Trophoblast cell (in vitro differentiated cells and primary cell): Measurements from ENCODE around the gene ENTPD8.

Experiments used
- DNase-seq, 2 donors: peaks; one replicate each; pipeline ENCODE4 v3.0.0-alpha.2; 2016
- H2AFZ ChIP-seq: 2 replicates; pipeline ENCODE4 v1.6.1; 2013; ENCODE audit warnings: low read length, moderate library complexity, mild to moderate bottlenecking; ENCODE audit not compliant: insufficient read depth, poor library complexity
- H2AK5ac ChIP-seq: 2 replicates; pipeline ENCODE4 v1.6.1; 2013; ENCODE audit warnings: mild to moderate bottlenecking, low read length
- H2BK120ac ChIP-seq: 2 replicates; pipeline ENCODE4 v1.6.1; 2013; ENCODE audit warnings: low read length, mild to moderate bottlenecking, moderate library complexity; ENCODE audit not compliant: insufficient read depth, poor library complexity
- H2BK12ac ChIP-seq: 2 replicates; pipeline ENCODE4 v1.6.1; 2013; ENCODE audit warnings: mild to moderate bottlenecking, low read length, moderate library complexity
- H2BK5ac ChIP-seq: 2 replicates; pipeline ENCODE4 v1.6.1; 2013; ENCODE audit warnings: low read length, low read depth, moderate library complexity, mild to moderate bottlenecking; ENCODE audit not compliant: poor library complexity
- H3K14ac ChIP-seq: 2 replicates; pipeline ENCODE4 v1.6.1; 2013; ENCODE audit warnings: mild to moderate bottlenecking, low read length
- H3K18ac ChIP-seq: 2 replicates; pipeline ENCODE4 v1.6.1; 2013; ENCODE audit warnings: mild to moderate bottlenecking, low read length
- H3K23ac ChIP-seq: 2 replicates; pipeline ENCODE4 v1.6.1; 2013; ENCODE audit warnings: low read length
- H3K27ac ChIP-seq: 2 replicates; pipeline ENCODE4 v1.5.1; 2013; ENCODE audit warnings: low read depth, mild to moderate bottlenecking, inconsistent platforms, low read length, moderate library complexity
- H3K27me3 ChIP-seq: 2 replicates; pipeline ENCODE4 v1.6.1; 2013; ENCODE audit warnings: inconsistent platforms, mild to moderate bottlenecking, low read length, moderate library complexity; ENCODE audit not compliant: insufficient read depth
- H3K36me3 ChIP-seq, 2 experiments: 1 replicate in 1 of 2; 2 replicates in 1 of 2; pipeline ENCODE4 v1.6.1; 2013; ENCODE audit warnings: low read length in 2 of 2, mild to moderate bottlenecking in 2 of 2, moderate library complexity in 1 of 2; ENCODE audit not compliant: insufficient read depth in 2 of 2, control insufficient read depth in 1 of 2
- H3K4ac ChIP-seq: 2 replicates; pipeline ENCODE4 v1.6.1; 2013; ENCODE audit warnings: low read depth, mild to moderate bottlenecking, low read length, moderate library complexity
- H3K4me1 ChIP-seq, 2 experiments: 1 replicate in 1 of 2; 2 replicates in 1 of 2; pipeline ENCODE4 v1.6.1; 2013; ENCODE audit warnings: low read length in 2 of 2, mild to moderate bottlenecking in 2 of 2, moderate library complexity in 1 of 2; ENCODE audit not compliant: insufficient read depth in 2 of 2, control insufficient read depth in 1 of 2
- H3K4me2 ChIP-seq: 2 replicates; pipeline ENCODE4 v1.6.1; 2013; ENCODE audit warnings: inconsistent platforms, mild to moderate bottlenecking, low read length, moderate library complexity
- H3K4me3 ChIP-seq: 2 replicates; pipeline ENCODE4 v1.5.1; 2013; ENCODE audit warnings: mild to moderate bottlenecking, low read depth, low read length, inconsistent platforms
- H3K79me1 ChIP-seq: one replicate; pipeline ENCODE4 v1.6.1; 2013; ENCODE audit warnings: low read length
- H3K79me2 ChIP-seq: 2 replicates; pipeline ENCODE4 v1.6.1; 2013; ENCODE audit warnings: low read length, mild to moderate bottlenecking; ENCODE audit not compliant: control insufficient read depth, insufficient read depth, poor library complexity
- H3K9ac ChIP-seq: 2 replicates; pipeline ENCODE4 v1.6.1; 2013; ENCODE audit warnings: mild to moderate bottlenecking, low read length
- H3K9me3 ChIP-seq: 2 replicates; pipeline ENCODE4 v1.6.1; 2013; ENCODE audit warnings: low read depth, mild to moderate bottlenecking, control low read depth, inconsistent platforms, low read length; ENCODE audit not compliant: insufficient read depth
- H4K12ac ChIP-seq: 2 replicates; pipeline ENCODE4 v1.6.1; 2013; ENCODE audit warnings: low read depth, mild to moderate bottlenecking, low read length, moderate library complexity
- H4K8ac ChIP-seq: 2 replicates; pipeline ENCODE4 v1.6.1; 2013; ENCODE audit warnings: low read depth, mild to moderate bottlenecking, low read length, moderate library complexity
- H4K91ac ChIP-seq: one replicate; pipeline ENCODE4 v1.6.1; 2013; ENCODE audit warnings: low read depth, mild to moderate bottlenecking, low read length, moderate library complexity
- WGBS: extraction: QIAGEN DNeasy Blood & Tissue Kit; methylation state at CpG from one replicate; pipeline ENCODE4 v1.1.7; 2013; ENCODE audit warnings: missing lambda C conversion rate; ENCODE audit not compliant: insufficient read length, insufficient coverage; ENCODE audit errors: extremely low coverage; 5-methylcytosine and 5-hydroxymethylcytosine counted together

Gene ENTPD8

GRCh38 chr9:137476856-137477255 lies 35.7 kb upstream of the ENTPD8 start:
- Histone ChIP-seq H2AK5ac (no peak overlapping the region), H3K4ac (no peak overlapping the region), H2BK12ac (no peak overlapping the region), H4K8ac (no peak overlapping the region), H3K27me3 (peaks cover 2% of the 10 kb centered on the region), H3K27ac (no peak overlapping the region), H2BK120ac (no peak overlapping the region), H4K12ac (no peak overlapping the region), H2BK5ac (no peak overlapping the region), H3K14ac (no peak overlapping the region), H3K18ac (no peak overlapping the region), H3K4me3 (no peak overlapping the region), H3K36me3 (no peaks in the 10 kb centered on the region), H3K4me1 (peaks cover 11 to 12% of the 10 kb centered on the region in 2 experiments), H3K79me1 (no peaks in the 10 kb centered on the region), H4K91ac (no peak overlapping the region), H3K4me2 (no peak overlapping the region), H3K79me2 (no peaks in the 10 kb centered on the region), H2AFZ (no peak overlapping the region), H3K23ac (no peak overlapping the region), H3K9ac (no peak overlapping the region), H3K9me3 (peaks cover 9% of the 10 kb centered on the region)
- WGBS = no CpG with 5 or more reads among the region's 11 CpGs
- no peak for DNase-seq

DNA sequence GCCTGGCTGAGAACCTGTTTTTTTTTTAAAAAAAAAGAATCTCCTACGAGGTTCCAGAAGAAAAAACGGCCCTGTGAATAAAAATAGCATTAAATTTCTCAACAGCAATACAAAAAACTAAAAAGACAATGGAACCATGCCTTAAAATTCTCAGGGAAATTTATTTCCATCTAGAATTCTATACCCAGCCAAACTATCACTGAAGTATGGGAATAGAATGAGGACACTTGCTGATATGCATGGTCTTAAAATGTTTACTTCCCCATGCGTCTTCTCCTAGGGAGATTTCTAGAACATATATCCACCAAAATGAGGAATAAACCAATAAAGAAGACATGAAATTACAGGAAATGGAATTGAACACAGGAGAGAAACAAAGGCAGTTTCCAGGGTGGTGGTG lies 34.5 kb upstream of the ENTPD8 start:
- no peak overlapping the region for H3K18ac ChIP-seq
- H4K91ac ChIP-seq = no peak overlapping the region
- peaks cover 10 to 12% of the 10 kb centered on the region in 2 experiments for H3K4me1 ChIP-seq
- H3K4me3 ChIP-seq = no peak overlapping the region
- no peak overlapping the region for H2BK120ac ChIP-seq
- H3K36me3 ChIP-seq = no peaks in the 10 kb centered on the region
- no peaks in the 10 kb centered on the region for H3K79me2 ChIP-seq
- no peak overlapping the region for H3K23ac ChIP-seq
- no peak overlapping the region for H3K4me2 ChIP-seq
- peaks cover 9% of the 10 kb centered on the region for H3K9me3 ChIP-seq
- H3K27me3 ChIP-seq = peaks cover 2% of the 10 kb centered on the region
- H3K27ac ChIP-seq = no peak overlapping the region
- no peak overlapping the region for H3K4ac ChIP-seq
- H2BK5ac ChIP-seq = no peak overlapping the region
- H2BK12ac ChIP-seq = no peak overlapping the region
- no peak overlapping the region for H4K12ac ChIP-seq
- no CpG with 5 or more reads among the region's 3 CpGs for WGBS
- H3K9ac ChIP-seq = no peak overlapping the region
- no peak overlapping the region for H4K8ac ChIP-seq
- no peak overlapping the region for H2AK5ac ChIP-seq
- DNase-seq = no peak
- H2AFZ ChIP-seq = no peak overlapping the region
- no peak overlapping the region for H3K14ac ChIP-seq
- no peaks in the 10 kb centered on the region for H3K79me1 ChIP-seq

- Histone ChIP-seq H4K12ac (no peak overlapping the region), H4K8ac (no peak overlapping the region), H3K4ac (no peak overlapping the region), H3K18ac (no peak overlapping the region), H3K4me1 (peaks cover 8% of the 10 kb centered on the region in 2 experiments), H3K36me3 (no peaks in the 10 kb centered on the region), H3K4me2 (no peak overlapping the region), H4K91ac (no peak overlapping the region), H2AFZ (no peak overlapping the region), H3K79me1 (no peaks in the 10 kb centered on the region), H3K27me3 (peaks cover 2% of the 10 kb centered on the region), H3K27ac (no peak overlapping the region), H2BK5ac (no peak overlapping the region), H2BK120ac (no peak overlapping the region), H2BK12ac (no peak overlapping the region), H3K9me3 (peaks cover 9% of the 10 kb centered on the region), H2AK5ac (no peak overlapping the region), H3K9ac (no peak overlapping the region), H3K23ac (no peak overlapping the region), H3K79me2 (no peaks in the 10 kb centered on the region), H3K4me3 (no peak overlapping the region), H3K14ac (no peak overlapping the region)
- no peak for DNase-seq
- WGBS = no CpG with 5 or more reads among the region's 18 CpGs
Measured at GRCh38 chr9:137474271-137474670, 33.1 kb upstream of the ENTPD8 start.

GRCh38 chr9:137470785-137471184 lies 29.6 kb upstream of the ENTPD8 start:
- H3K79me2 ChIP-seq = no peaks in the 10 kb centered on the region
- H2AFZ ChIP-seq = no peak overlapping the region
- no peak overlapping the region for H4K91ac ChIP-seq
- no peak overlapping the region for H2BK12ac ChIP-seq
- no peak overlapping the region for H3K9ac ChIP-seq
- no peak overlapping the region for H4K8ac ChIP-seq
- no peak overlapping the region for H2BK5ac ChIP-seq
- no peaks in the 10 kb centered on the region for H3K36me3 ChIP-seq
- no peaks in the 10 kb centered on the region for H3K4me1 ChIP-seq
- no peak overlapping the region for H3K14ac ChIP-seq
- no peak overlapping the region for H3K4ac ChIP-seq
- H3K4me2 ChIP-seq = no peak overlapping the region
- H3K27me3 ChIP-seq = no peaks in the 10 kb centered on the region
- no peak overlapping the region for H3K18ac ChIP-seq
- no peaks in the 10 kb centered on the region for H3K79me1 ChIP-seq
- no CpG with 5 or more reads among the region's 7 CpGs for WGBS
- no peak overlapping the region for H2AK5ac ChIP-seq
- no peak overlapping the region for H3K4me3 ChIP-seq
- no peak overlapping the region for H3K23ac ChIP-seq
- peaks cover 10% of the 10 kb centered on the region for H3K9me3 ChIP-seq
- DNase-seq = no peak
- H4K12ac ChIP-seq = no peak overlapping the region
- no peak overlapping the region for H2BK120ac ChIP-seq
- H3K27ac ChIP-seq = no peak overlapping the region
